GM12872 (cell line): ENCODE measurements around the gene DCTN1.

Experiments used
- TF ChIP-seq, protein P1 (sequence below): IDR thresholded peaks from 3 replicates; pipeline ENCODE4 v1.5.1; 2011; ENCODE audit warnings: low read depth, mild to moderate bottlenecking, low read length, moderate library complexity; ENCODE audit not compliant: insufficient read depth

Gene DCTN1

DNA sequence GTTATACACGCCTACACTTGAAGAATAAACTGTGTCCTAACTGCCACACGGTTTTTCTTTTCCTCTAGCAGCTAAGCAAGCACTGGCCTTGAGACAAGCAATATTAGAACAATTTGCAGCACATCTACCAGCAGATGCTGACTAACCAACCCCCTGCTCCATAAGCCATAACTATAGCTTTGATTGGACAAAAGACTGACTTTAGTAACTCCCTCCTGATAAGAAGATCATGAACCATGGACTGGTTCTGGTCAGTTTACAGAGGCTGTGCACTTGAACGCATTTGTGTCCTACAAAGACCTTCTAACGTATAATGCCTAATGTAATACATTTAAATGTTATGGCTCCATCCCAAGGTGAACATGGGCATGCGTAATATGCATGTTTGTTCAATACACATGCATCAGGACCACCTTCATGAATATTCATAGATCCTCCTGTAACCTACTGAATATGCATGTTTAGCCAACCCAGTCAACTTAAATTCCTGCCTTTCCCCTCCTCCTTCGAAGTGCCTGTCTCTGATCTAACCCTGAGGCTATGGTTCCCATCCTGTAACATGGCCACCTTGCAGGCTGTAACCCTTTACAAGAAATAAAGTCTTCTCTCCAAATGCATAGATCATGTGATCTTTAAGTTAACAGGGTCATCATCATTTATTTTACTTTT lies 63.4 kb downstream of the DCTN1 start:
- TF ChIP-seq, protein P1, sequence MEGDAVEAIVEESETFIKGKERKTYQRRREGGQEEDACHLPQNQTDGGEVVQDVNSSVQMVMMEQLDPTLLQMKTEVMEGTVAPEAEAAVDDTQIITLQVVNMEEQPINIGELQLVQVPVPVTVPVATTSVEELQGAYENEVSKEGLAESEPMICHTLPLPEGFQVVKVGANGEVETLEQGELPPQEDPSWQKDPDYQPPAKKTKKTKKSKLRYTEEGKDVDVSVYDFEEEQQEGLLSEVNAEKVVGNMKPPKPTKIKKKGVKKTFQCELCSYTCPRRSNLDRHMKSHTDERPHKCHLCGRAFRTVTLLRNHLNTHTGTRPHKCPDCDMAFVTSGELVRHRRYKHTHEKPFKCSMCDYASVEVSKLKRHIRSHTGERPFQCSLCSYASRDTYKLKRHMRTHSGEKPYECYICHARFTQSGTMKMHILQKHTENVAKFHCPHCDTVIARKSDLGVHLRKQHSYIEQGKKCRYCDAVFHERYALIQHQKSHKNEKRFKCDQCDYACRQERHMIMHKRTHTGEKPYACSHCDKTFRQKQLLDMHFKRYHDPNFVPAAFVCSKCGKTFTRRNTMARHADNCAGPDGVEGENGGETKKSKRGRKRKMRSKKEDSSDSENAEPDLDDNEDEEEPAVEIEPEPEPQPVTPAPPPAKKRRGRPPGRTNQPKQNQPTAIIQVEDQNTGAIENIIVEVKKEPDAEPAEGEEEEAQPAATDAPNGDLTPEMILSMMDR, result no peak

GRCh38 chr2:74314107-74314506 lies 66.0 kb downstream of the DCTN1 start:
- TF ChIP-seq, protein P1, result no peak

DNA sequence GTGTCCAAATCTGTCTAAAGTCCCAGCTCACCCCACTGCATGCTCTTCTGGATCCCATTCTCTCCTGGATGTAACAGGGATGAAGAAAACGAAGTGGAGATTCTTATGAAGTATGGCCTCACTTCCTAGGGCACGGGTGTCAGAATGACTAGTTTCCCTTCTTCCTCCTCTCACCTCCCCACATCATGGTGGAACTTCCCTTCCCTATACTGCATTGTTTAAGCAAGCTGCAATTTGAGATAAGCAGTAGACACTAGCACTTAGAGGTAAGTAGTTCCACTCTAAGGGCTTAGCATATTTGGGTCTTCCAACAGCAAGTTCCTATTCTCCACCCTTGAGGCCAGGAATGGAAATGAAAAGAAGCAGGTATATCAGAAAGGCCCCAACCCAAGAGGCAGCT lies 66.6 kb downstream of the DCTN1 start:
- TF ChIP-seq, protein P1, result no peak

DNA sequence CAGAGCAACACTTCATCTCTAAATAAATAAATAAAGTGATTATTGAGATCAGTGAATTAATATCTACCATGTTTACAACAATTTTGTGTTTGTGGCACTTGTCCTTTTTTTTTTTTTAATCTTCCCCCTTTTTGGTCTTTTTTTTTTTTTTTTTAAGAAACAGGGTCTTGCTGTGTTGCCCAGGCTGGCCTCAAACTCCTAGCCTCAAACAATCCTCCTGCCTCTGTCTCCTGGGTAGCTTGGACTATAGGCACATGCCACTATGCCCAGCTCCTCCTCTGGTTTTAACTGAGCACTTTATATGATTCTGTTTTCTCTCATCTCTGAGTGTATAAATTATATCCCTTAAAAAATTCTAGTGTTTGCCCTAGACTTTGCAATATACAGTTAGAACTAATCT lies 67.2 kb downstream of the DCTN1 start:
- TF ChIP-seq, protein P1, result no peak
